Umbilical cord (tissue), 2 donors: Measurements from ENCODE around the gene HMCN1. TPM values are rescaled to one million over a fixed set of nuclear protein-coding genes. Genes with fewer than 3 reads are reported as not detected.

Source experiments
- DNase-seq: peaks from one replicate; pipeline ENCODE4 v3.0.0-alpha.2; 2015; ENCODE audit warnings: low spot score
- total RNA-seq: library from RNA; depleted of rRNA; stranded (reverse); fragments of >200 nt; gene quantifications from one replicate; pipeline ENCODE4 v1.2.3, GENCODE V29; 2014; ENCODE audit warnings: low replicate concordance; ENCODE audit not compliant: insufficient read depth

The HMCN1 gene
- total RNA-seq, 1 donor from 2014 or later: 29.6 TPM

- DNase-seq: no peak
Observed at GRCh38 chr1:185965870-185966269, 231.7 kb downstream of the HMCN1 start.

GRCh38 chr1:185966471-185966870, 232.3 kb downstream of the HMCN1 start:
- DNase-seq: no peak

- no peak for DNase-seq
Observed at GRCh38 chr1:185969028-185969427, 234.8 kb downstream of the HMCN1 start.

GRCh38 chr1:185969524-185969991, 235.4 kb downstream of the HMCN1 start:
- DNase-seq: no peak

GRCh38 chr1:185971688-185972087, 237.5 kb downstream of the HMCN1 start:
- no peak for DNase-seq

GRCh38 chr1:185972096-185972850, 238.1 kb downstream of the HMCN1 start:
- peak; percentile 47 for DNase-seq

- no peak for DNase-seq
Observed at GRCh38 chr1:185973645-185974044, 239.5 kb downstream of the HMCN1 start.

- DNase-seq: no peak
Observed at GRCh38 chr1:185974367-185975170, 240.4 kb downstream of the HMCN1 start.

GRCh38 chr1:185980891-185981290, 246.7 kb downstream of the HMCN1 start:
- no peak for DNase-seq

- no peak for DNase-seq
Observed at GRCh38 chr1:185984113-185984836, 250.1 kb downstream of the HMCN1 start.

GRCh38 chr1:185987611-185988321, 253.6 kb downstream of the HMCN1 start:
- no peak for DNase-seq

GRCh38 chr1:185990565-185990964, 256.4 kb downstream of the HMCN1 start:
- no peak for DNase-seq

- DNase-seq: no peak
Observed at GRCh38 chr1:185991266-185991665, 257.1 kb downstream of the HMCN1 start.

- DNase-seq: no peak
Observed at GRCh38 chr1:185996211-185996610, 262.0 kb downstream of the HMCN1 start.

- no peak for DNase-seq
Observed at GRCh38 chr1:185998391-185998790, 264.2 kb downstream of the HMCN1 start.

- no peak for DNase-seq
Observed at GRCh38 chr1:186002406-186002805, 268.2 kb downstream of the HMCN1 start.

- DNase-seq: peak; percentile 9
Observed at GRCh38 chr1:186009039-186009737, 275.0 kb downstream of the HMCN1 start.

- DNase-seq: no peak
Observed at GRCh38 chr1:186014370-186015037, 280.3 kb downstream of the HMCN1 start.

- no peak for DNase-seq
Observed at GRCh38 chr1:186016856-186017255, 282.7 kb downstream of the HMCN1 start.

GRCh38 chr1:186022184-186022583, 288.0 kb downstream of the HMCN1 start:
- DNase-seq: no peak
